Measurements from ENCODE around the gene CD80. TPM values are rescaled to one million over a fixed set of nuclear protein-coding genes. Genes with fewer than 3 reads are reported as not detected.

CD80 gene
- total and polyA plus RNA-seq, 10 of the 15 experiments (the other 5 are each of a cell fraction or from before 2014, with no cell fraction given) = 41.4 to 137 (median 58.1) TPM

DNA sequence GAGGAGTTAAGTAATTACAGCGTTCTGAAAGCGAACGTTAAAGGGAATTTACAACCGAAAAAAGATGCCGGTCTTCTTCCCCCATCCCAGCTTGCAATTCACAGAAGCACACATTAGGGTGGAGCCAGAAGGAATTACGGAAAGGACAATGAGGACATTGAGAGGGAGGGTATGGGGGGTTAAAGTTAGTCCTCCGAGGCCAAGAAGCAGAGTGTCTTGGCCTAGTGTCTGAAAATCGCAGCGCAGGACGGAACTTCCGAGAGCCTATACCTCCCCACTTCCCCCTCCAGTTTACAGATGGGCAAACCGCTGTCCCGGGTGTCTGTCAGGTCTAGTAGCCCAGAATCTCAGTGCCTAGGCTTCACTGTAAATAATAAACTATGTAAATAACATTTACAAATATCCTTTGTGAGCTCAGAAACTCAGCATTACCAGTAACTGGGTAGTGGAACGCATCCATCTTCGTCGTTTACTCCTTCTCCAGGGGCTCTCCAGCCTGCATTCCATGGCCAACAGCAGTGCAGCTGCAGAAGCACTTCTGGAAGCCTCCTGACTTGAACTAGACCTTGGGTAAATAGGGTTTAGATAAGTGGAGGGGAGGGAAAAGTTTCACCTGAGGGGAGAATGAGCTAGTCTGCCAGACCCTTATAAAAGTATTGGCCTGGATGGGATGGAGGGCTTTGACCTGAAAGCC is 20.8 kb upstream of the CD80 start:
- in situ Hi-C loops (cut with MboI) = no loop called here
- intact Hi-C loops (cut with micrococcal nuclease; ENCODE audit: unreplicated experiment) = loop anchor here (1.0 kb wide), 2 partner anchors 18 to 58 kb away; no protein-coding TSS in a partner anchor
- WGBS (ENCODE audit: insufficient coverage, insufficient replicate concordance, low lambda C conversion rate, missing lambda C conversion rate) = under 1% methylated on average over 16 of the region's 16 CpGs
- Histone ChIP-seq H3K36me3 (ENCODE audit: control insufficient read depth in 2 of 2, insufficient read depth in 2 of 2, low read length in 1 of 2) (no peaks in the 10 kb centered on the region; a peak in 1 of 4 replicates), H3K9me3 (replicated peaks; ENCODE audit: control insufficient read depth, insufficient read depth, low read length) (no peaks in the 10 kb centered on the region), H3K27ac (ENCODE audit: control insufficient read depth, insufficient read depth) (peak overlapping the region; percentile 97), H3K27me3 (replicated peaks in 1 of 2; ENCODE audit: control insufficient read depth in 2 of 2, insufficient read depth in 2 of 2, low read length in 1 of 2) (no peaks in the 10 kb centered on the region), H3K79me2 (ENCODE audit: control insufficient read depth, insufficient read depth, low read length) (peaks cover 35% of the 10 kb centered on the region), H3K4me3 (peak overlapping the region; percentile 84), H2AFZ (ENCODE audit: control insufficient read depth, low read depth, low read length) (peak overlapping the region; percentile 73), H3K4me2 (ENCODE audit: control insufficient read depth, insufficient read depth) (peak overlapping the region; percentile 77), H3K9ac (ENCODE audit: control insufficient read depth, insufficient read depth, low read length) (peak overlapping the region; percentile 89), H4K20me1 (ENCODE audit: control insufficient read depth, insufficient read depth) (no peaks in the 10 kb centered on the region), H3K4me1 (ENCODE audit: control insufficient read depth, insufficient read depth, low read length) (peaks cover 17% of the 10 kb centered on the region)
- ChIA-PET RAD21 (ENCODE audit: unreplicated experiment) (interaction anchor here (0.6 to 6.2 kb wide), 16 partner anchors 8 to 515 kb away, joined by 3 to 76 read pairs (median 4); partner anchors contain the start of genes CD80, COX17, PLA1A and TMEM39A), POLR2A (interaction anchor here (0.5 to 7.4 kb wide), 16 partner anchors 8 to 774 kb away, joined by 3 to 133 read pairs (median 5); partner anchors contain the start of genes CD80, COX17, GSK3B and PLA1A), SMC1A (ENCODE audit: uncharacterized antibody, unreplicated experiment) (interaction anchor here (0.5 to 5.7 kb wide), 21 partner anchors 7 to 101 kb away, joined by 3 to 62 read pairs (median 4); partner anchors contain the start of genes CD80, COX17 and PLA1A), CTCF (interaction anchor here (0.7 to 6.4 kb wide), 9 partner anchors 9 to 82 kb away, joined by 3 to 56 read pairs (median 15); partner anchors contain the start of gene CD80)
- ATAC-seq (peak; percentile 78), FAIRE-seq (peak; percentile 88), DNase-seq (ENCODE audit: low read depth, low spot score) (no peak)
- TSS peak; percentile 82 for BruUV-seq (replicated peaks)
- 0 out of 2 replicates have a peak, but pooled peaks have one; percentile 1 for TF ChIP-seq MYB (IDR thresholded peaks at IDR 0.05; ENCODE audit: borderline replicate concordance, low read depth, low read length)
- no peak for TF ChIP-seq TCF12 (IDR thresholded peaks at IDR 0.05; ENCODE audit: low read depth, low read length)
- TF ChIP-seq, protein P1, sequence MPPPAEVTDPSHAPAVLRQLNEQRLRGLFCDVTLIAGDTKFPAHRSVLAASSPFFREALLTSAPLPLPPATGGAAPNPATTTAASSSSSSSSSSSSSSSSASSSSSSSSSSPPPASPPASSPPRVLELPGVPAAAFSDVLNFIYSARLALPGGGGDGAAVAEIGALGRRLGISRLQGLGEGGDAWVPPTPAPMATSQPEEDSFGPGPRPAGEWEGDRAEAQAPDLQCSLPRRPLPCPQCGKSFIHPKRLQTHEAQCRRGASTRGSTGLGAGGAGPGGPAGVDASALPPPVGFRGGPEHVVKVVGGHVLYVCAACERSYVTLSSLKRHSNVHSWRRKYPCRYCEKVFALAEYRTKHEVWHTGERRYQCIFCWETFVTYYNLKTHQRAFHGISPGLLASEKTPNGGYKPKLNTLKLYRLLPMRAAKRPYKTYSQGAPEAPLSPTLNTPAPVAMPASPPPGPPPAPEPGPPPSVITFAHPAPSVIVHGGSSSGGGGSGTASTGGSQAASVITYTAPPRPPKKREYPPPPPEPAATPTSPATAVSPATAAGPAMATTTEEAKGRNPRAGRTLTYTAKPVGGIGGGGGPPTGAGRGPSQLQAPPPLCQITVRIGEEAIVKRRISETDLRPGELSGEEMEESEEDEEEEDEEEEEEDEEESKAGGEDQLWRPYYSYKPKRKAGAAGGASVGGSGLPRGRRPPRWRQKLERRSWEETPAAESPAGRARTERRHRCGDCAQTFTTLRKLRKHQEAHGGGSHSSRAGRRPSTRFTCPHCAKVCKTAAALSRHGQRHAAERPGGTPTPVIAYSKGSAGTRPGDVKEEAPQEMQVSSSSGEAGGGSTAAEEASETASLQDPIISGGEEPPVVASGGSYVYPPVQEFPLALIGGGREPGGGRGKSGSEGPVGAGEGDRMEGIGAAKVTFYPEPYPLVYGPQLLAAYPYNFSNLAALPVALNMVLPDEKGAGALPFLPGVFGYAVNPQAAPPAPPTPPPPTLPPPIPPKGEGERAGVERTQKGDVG (CRISPR knock-in tag; IDR thresholded peaks at IDR 0.05) = no peak
- TF ChIP-seq RAD51 (IDR thresholded peaks at IDR 0.05) = 0 out of 2 replicates have a peak, but pooled peaks have one; percentile 18
- TF ChIP-seq MTA3 (IDR thresholded peaks at IDR 0.05; ENCODE audit: borderline replicate concordance, low read length) = 0 out of 2 replicates have a peak, but pooled peaks have one; percentile 37
- no peak for TF ChIP-seq ZNF24 (IDR thresholded peaks at IDR 0.05)
- TF ChIP-seq POLR2AphosphoS5 (IDR thresholded peaks at IDR 0.05; ENCODE audit: low read length) = peak; percentile 84
- TF ChIP-seq, protein P2, sequence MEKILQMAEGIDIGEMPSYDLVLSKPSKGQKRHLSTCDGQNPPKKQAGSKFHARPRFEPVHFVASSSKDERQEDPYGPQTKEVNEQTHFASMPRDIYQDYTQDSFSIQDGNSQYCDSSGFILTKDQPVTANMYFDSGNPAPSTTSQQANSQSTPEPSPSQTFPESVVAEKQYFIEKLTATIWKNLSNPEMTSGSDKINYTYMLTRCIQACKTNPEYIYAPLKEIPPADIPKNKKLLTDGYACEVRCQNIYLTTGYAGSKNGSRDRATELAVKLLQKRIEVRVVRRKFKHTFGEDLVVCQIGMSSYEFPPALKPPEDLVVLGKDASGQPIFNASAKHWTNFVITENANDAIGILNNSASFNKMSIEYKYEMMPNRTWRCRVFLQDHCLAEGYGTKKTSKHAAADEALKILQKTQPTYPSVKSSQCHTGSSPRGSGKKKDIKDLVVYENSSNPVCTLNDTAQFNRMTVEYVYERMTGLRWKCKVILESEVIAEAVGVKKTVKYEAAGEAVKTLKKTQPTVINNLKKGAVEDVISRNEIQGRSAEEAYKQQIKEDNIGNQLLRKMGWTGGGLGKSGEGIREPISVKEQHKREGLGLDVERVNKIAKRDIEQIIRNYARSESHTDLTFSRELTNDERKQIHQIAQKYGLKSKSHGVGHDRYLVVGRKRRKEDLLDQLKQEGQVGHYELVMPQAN (conservative IDR thresholded peaks at IDR 0.05) = no peak
- TF ChIP-seq ESRRA (IDR thresholded peaks at IDR 0.05; ENCODE audit: low read length) = no peak
- no peak for TF ChIP-seq KLF5 (IDR thresholded peaks at IDR 0.05; ENCODE audit: partially characterized antibody)
- TF ChIP-seq CREM (IDR thresholded peaks at IDR 0.05; ENCODE audit: low read depth) = no peak
- TF ChIP-seq RB1 (IDR thresholded peaks at IDR 0.05; ENCODE audit: borderline replicate concordance) = no peak
- no peak for TF ChIP-seq ZSCAN29 (IDR thresholded peaks at IDR 0.05)
- no peak for TF ChIP-seq NFXL1 (IDR thresholded peaks at IDR 0.05; ENCODE audit: borderline replicate concordance)
- TF ChIP-seq NFYA (IDR thresholded peaks at IDR 0.05; ENCODE audit: borderline replicate concordance, low read depth, low read length) = no peak
- TF ChIP-seq, protein P3, sequence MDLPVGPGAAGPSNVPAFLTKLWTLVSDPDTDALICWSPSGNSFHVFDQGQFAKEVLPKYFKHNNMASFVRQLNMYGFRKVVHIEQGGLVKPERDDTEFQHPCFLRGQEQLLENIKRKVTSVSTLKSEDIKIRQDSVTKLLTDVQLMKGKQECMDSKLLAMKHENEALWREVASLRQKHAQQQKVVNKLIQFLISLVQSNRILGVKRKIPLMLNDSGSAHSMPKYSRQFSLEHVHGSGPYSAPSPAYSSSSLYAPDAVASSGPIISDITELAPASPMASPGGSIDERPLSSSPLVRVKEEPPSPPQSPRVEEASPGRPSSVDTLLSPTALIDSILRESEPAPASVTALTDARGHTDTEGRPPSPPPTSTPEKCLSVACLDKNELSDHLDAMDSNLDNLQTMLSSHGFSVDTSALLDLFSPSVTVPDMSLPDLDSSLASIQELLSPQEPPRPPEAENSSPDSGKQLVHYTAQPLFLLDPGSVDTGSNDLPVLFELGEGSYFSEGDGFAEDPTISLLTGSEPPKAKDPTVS (IDR thresholded peaks at IDR 0.05; ENCODE audit: low read depth, low read length) = no peak
- no peak for TF ChIP-seq EGR1 (IDR thresholded peaks at IDR 0.05; ENCODE audit: borderline replicate concordance in 1 of 2, low read depth in 2 of 2, low read length in 2 of 2)
